GM19240 (cell line): ENCODE data around the gene ZKSCAN4.

ENCODE experiments used
- DNase-seq: peaks from one replicate; pipeline ENCODE4 v3.0.0; 2011; ENCODE audit warnings: low spot score; ENCODE audit not compliant: insufficient read length

ZKSCAN4 gene

GRCh38 chr6:28209753-28210535 lies 42.1 kb downstream of the ZKSCAN4 start:
- no peak for DNase-seq

GRCh38 chr6:28208111-28208659 lies 43.9 kb downstream of the ZKSCAN4 start:
- DNase-seq: no peak

GRCh38 chr6:28207510-28208110 lies 44.5 kb downstream of the ZKSCAN4 start:
- DNase-seq: no peak

- no peak for DNase-seq
Measured at GRCh38 chr6:28206928-28207509, 45.0 kb downstream of the ZKSCAN4 start.

GRCh38 chr6:28206527-28206926 lies 45.5 kb downstream of the ZKSCAN4 start:
- DNase-seq: no peak

- no peak for DNase-seq
Measured at GRCh38 chr6:28205879-28206278, 46.2 kb downstream of the ZKSCAN4 start.

GRCh38 chr6:28203201-28203600 lies 48.9 kb downstream of the ZKSCAN4 start:
- DNase-seq: no peak

- no peak for DNase-seq
Measured at GRCh38 chr6:28200020-28200419, 52.0 kb downstream of the ZKSCAN4 start.
